ENCODE data around the gene USP16.

Gene USP16

GRCh38 chr21:29085106-29085752 is 60.8 kb downstream of the USP16 start:
- DNase-seq, result no peak

GRCh38 chr21:29091033-29091432 is 66.6 kb downstream of the USP16 start:
- no peak for DNase-seq

- DNase-seq, result no peak
Observed at GRCh38 chr21:29092102-29092959, 67.9 kb downstream of the USP16 start.

GRCh38 chr21:29096218-29097015 is 71.9 kb downstream of the USP16 start:
- no peak for DNase-seq

GRCh38 chr21:29098156-29098555 is 73.7 kb downstream of the USP16 start:
- no peak for DNase-seq

GRCh38 chr21:29102791-29103257 is 78.4 kb downstream of the USP16 start:
- no peak for DNase-seq
